Caki2 (cell line): ENCODE data around the gene BCO2. TPM values are rescaled to one million over a fixed set of nuclear protein-coding genes. Genes with fewer than 3 reads are reported as not detected.
"Not testable (repeated sequence)": the region's sequence is repeated elsewhere in the genome, so short reads cannot be mapped to it uniquely, and the experiment has no call there.

ENCODE experiments used
- DNase-seq: peaks from one replicate; pipeline ENCODE4 v3.0.0-alpha.2; 2015; ENCODE audit warnings: low read depth
- in situ Hi-C: cut with HindIII; loops from 2 replicates; pipeline ENCODE4 v1.10.0; 2016; ENCODE audit warnings: low sequenced_read_pairs, low pct_unique_long_range_greater_than_20kb, mixed read lengths
- total RNA-seq: library from RNA; depleted of rRNA; stranded (reverse); fragments of >200 nt; shearing (Covaris generic); gene quantifications from 2 replicates; pipeline ENCODE4 v1.2.3, GENCODE V29; 2014; ENCODE audit warnings: low replicate concordance

Gene BCO2
- total RNA-seq, 1 experiment from 2014 or later, result 8.9 TPM

GRCh38 chr11:112163875-112164685 lies 11.2 kb upstream of the BCO2 start, which contains the start of gene IL18:
Gene IL18, minus strand, starts transcription at chr11:112164094. Its CDS starts 9,041 bp downstream, at chr11:112155053.
- peak; percentile 85 for DNase-seq
- in situ Hi-C loops, result no loop called here

- DNase-seq, result no peak
- in situ Hi-C loops, result no loop called here
Measured at GRCh38 chr11:112165049-112165448, 10.3 kb upstream of the BCO2 start.

GRCh38 chr11:112166562-112166961 lies 8.8 kb upstream of the BCO2 start:
- no peak for DNase-seq
- in situ Hi-C loops, result no loop called here

GRCh38 chr11:112167145-112167544 lies 8.2 kb upstream of the BCO2 start, which contains the start of gene TEX12:
Gene TEX12, plus strand, starts transcription at chr11:112167372. Its CDS starts 1,897 bp downstream, at chr11:112169269.
- in situ Hi-C loops, result no loop called here
- no peak for DNase-seq

GRCh38 chr11:112172362-112172994 lies 2.8 kb upstream of the BCO2 start:
- in situ Hi-C loops, result no loop called here
- DNase-seq, result peak; percentile 26

GRCh38 chr11:112173152-112173551 lies 2.2 kb upstream of the BCO2 start:
- peak; percentile 15 for DNase-seq
- in situ Hi-C loops, result no loop called here

GRCh38 chr11:112175599-112175952 lies 264 bp downstream of the BCO2 start:
- no peak for DNase-seq
- in situ Hi-C loops, result no loop called here

- no peak for DNase-seq
- in situ Hi-C loops, result no loop called here
Measured at GRCh38 chr11:112176077-112176476, 765 bp downstream of the BCO2 start.

- in situ Hi-C loops, result no loop called here
Measured at GRCh38 chr11:112177589-112177988, 2.3 kb downstream of the BCO2 start.

GRCh38 chr11:112178428-112178827 lies 3.1 kb downstream of the BCO2 start:
- DNase-seq, result no peak
- in situ Hi-C loops, result no loop called here

More at GRCh38 chr11:112177589-112177988, 2.3 kb downstream of the BCO2 start:
- DNase-seq, result no peak

- in situ Hi-C loops, result no loop called here
- no peak for DNase-seq
Measured at GRCh38 chr11:112178936-112179335, 3.6 kb downstream of the BCO2 start.

- in situ Hi-C loops, result no loop called here
- no peak for DNase-seq
Measured at GRCh38 chr11:112179601-112180000, 4.3 kb downstream of the BCO2 start.

GRCh38 chr11:112182867-112183266 lies 7.6 kb downstream of the BCO2 start:
- in situ Hi-C loops, result no loop called here
- DNase-seq, result no peak

GRCh38 chr11:112185883-112186282 lies 10.6 kb downstream of the BCO2 start:
- in situ Hi-C loops, result no loop called here
- DNase-seq, result no peak

GRCh38 chr11:112186304-112186703 lies 11.0 kb downstream of the BCO2 start:
- in situ Hi-C loops, result no loop called here

GRCh38 chr11:112195113-112195512 lies 19.8 kb downstream of the BCO2 start:
- in situ Hi-C loops, result not testable (repeated sequence)
- DNase-seq, result peak; percentile 81

More at GRCh38 chr11:112186304-112186703, 11.0 kb downstream of the BCO2 start:
- DNase-seq, result no peak

- DNase-seq, result peak; percentile 91
- in situ Hi-C loops, result no loop called here
Measured at GRCh38 chr11:112195951-112196351, 20.6 kb downstream of the BCO2 start.

- in situ Hi-C loops, result no loop called here
- DNase-seq, result no peak
Measured at GRCh38 chr11:112196519-112197087, 21.3 kb downstream of the BCO2 start.

GRCh38 chr11:112199101-112199500 lies 23.8 kb downstream of the BCO2 start:
- in situ Hi-C loops, result not testable (repeated sequence)

More at GRCh38 chr11:112199101-112199500, 23.8 kb downstream of the BCO2 start:
- not testable (repeated sequence) for DNase-seq
